ENCODE measurements around the gene LDB1.

LDB1 gene

GRCh38 chr10:102147561-102147960, 27.4 kb upstream of the LDB1 start:
- no peak overlapping the region for H3K4me3 ChIP-seq (replicated peaks; ENCODE audit: low read depth, low read length)
- no peak for DNase-seq (ENCODE audit: extremely low read depth, low read depth)
- TF ChIP-seq, protein P1, sequence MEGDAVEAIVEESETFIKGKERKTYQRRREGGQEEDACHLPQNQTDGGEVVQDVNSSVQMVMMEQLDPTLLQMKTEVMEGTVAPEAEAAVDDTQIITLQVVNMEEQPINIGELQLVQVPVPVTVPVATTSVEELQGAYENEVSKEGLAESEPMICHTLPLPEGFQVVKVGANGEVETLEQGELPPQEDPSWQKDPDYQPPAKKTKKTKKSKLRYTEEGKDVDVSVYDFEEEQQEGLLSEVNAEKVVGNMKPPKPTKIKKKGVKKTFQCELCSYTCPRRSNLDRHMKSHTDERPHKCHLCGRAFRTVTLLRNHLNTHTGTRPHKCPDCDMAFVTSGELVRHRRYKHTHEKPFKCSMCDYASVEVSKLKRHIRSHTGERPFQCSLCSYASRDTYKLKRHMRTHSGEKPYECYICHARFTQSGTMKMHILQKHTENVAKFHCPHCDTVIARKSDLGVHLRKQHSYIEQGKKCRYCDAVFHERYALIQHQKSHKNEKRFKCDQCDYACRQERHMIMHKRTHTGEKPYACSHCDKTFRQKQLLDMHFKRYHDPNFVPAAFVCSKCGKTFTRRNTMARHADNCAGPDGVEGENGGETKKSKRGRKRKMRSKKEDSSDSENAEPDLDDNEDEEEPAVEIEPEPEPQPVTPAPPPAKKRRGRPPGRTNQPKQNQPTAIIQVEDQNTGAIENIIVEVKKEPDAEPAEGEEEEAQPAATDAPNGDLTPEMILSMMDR (IDR thresholded peaks at IDR 0.05; ENCODE audit: low read depth, low read length, missing control alignments): no peak

- TF ChIP-seq, protein P1 (IDR thresholded peaks at IDR 0.05; ENCODE audit: low read depth, low read length, missing control alignments): no peak
- DNase-seq (ENCODE audit: extremely low read depth, low read depth): no peak
- no peak overlapping the region for H3K4me3 ChIP-seq (replicated peaks; ENCODE audit: low read depth, low read length)
Observed at GRCh38 chr10:102146971-102147428, 26.8 kb upstream of the LDB1 start.

DNA sequence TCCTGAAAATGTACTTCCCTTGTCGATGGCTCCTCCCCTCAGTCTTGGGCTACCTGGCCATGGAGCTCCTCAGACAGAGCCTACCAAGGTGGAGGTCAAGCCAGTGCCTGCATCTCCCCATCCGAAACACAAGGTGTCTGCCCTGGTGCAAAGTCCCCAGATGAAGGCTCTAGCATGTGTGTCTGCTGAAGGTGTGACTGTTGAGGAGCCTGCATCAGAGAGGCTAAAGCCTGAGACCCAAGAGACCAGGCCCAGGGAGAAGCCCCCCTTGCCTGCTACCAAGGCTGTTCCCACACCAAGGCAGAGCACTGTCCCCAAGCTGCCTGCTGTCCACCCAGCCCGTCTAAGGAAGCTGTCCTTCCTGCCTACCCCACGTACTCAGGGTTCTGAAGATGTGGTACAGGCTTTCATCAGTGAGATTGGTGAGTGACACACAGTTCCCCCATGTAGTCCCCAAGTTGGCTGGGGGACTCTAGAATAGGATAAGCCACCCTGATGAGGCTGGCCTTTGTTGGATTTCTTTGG, 21.5 kb upstream of the LDB1 start:
- TF ChIP-seq, protein P1 (IDR thresholded peaks at IDR 0.05; ENCODE audit: low read depth, low read length, missing control alignments): no peak
- H3K4me3 ChIP-seq (replicated peaks; ENCODE audit: low read depth, low read length): no peak overlapping the region
- no peak for DNase-seq (ENCODE audit: extremely low read depth, low read depth)

- H3K4me3 ChIP-seq (replicated peaks; ENCODE audit: low read depth, low read length): no peak overlapping the region
- no peak for DNase-seq (ENCODE audit: extremely low read depth, low read depth)
- TF ChIP-seq, protein P1 (IDR thresholded peaks at IDR 0.05; ENCODE audit: low read depth, low read length, missing control alignments): no peak
Observed at GRCh38 chr10:102140913-102141540, 20.9 kb upstream of the LDB1 start.

- no peak overlapping the region for H3K4me3 ChIP-seq (replicated peaks; ENCODE audit: low read depth, low read length)
- no peak for DNase-seq (ENCODE audit: extremely low read depth, low read depth)
- TF ChIP-seq, protein P1 (IDR thresholded peaks at IDR 0.05; ENCODE audit: low read depth, low read length, missing control alignments): no peak
Observed at GRCh38 chr10:102140218-102140617, 20.1 kb upstream of the LDB1 start.

DNA sequence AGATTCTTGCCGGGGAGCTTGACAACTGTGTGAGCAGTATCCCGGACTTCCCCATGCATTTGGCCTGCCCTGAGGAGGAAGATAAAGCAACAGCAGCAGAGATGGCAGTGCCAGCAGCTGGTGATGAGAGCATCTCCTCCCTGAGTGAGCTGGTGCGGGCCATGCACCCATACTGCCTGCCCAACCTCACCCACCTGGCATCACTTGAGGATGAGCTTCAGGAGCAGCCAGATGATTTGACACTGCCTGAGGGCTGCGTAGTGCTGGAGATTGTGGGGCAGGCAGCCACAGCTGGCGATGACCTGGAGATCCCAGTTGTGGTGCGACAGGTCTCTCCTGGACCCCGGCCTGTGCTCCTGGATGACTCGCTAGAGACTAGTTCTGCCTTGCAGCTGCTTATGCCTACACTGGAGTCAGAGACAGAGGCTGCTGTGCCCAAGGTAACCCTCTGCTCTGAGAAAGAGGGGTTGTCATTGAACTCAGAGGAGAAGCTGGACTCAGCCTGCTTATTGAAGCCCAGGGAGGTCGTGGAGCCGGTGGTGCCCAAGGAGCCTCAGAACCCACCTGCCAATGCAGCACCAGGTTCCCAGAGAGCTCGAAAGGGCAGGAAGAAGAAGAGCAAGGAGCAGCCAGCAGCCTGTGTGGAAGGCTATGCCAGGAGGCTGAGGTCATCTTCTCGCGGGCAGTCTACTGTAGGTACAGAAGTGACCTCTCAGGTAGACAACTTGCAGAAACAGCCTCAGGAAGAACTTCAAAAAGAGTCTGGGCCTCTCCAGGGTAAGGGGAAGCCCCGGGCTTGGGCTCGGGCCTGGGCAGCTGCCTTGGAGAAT, 19.3 kb upstream of the LDB1 start:
- H3K4me3 ChIP-seq (replicated peaks; ENCODE audit: low read depth, low read length): no peak overlapping the region
- TF ChIP-seq, protein P1 (IDR thresholded peaks at IDR 0.05; ENCODE audit: low read depth, low read length, missing control alignments): no peak
- no peak for DNase-seq (ENCODE audit: extremely low read depth, low read depth)

Data from HFF-Myc (cell line).